Measurements from ENCODE around the gene TMEM60.

The TMEM60 gene

GRCh38 chr7:77752016-77752415 lies 46.2 kb downstream of the TMEM60 start:
- DNase-seq (ENCODE audit: low read depth), result no peak
- no peak for TF ChIP-seq CTCF (conservative IDR thresholded peaks at IDR 0.05; ENCODE audit: low read depth, low read length)
- no peak overlapping the region for H3K4me3 ChIP-seq (ENCODE audit: low read depth, low read length)

- H3K4me3 ChIP-seq (ENCODE audit: low read depth, low read length), result no peak overlapping the region
- DNase-seq (ENCODE audit: low read depth), result no peak
- no peak for TF ChIP-seq CTCF (conservative IDR thresholded peaks at IDR 0.05; ENCODE audit: low read depth, low read length)
These were observed 50.5 kb downstream of the TMEM60 start for GRCh38 chr7:77747718-77748117.

- no peak for DNase-seq (ENCODE audit: low read depth)
- H3K4me3 ChIP-seq (ENCODE audit: low read depth, low read length), result no peak overlapping the region
- TF ChIP-seq CTCF (conservative IDR thresholded peaks at IDR 0.05; ENCODE audit: low read depth, low read length), result no peak
These were observed 51.1 kb downstream of the TMEM60 start for GRCh38 chr7:77747178-77747577.

- DNase-seq (ENCODE audit: low read depth), result no peak
- no peak for TF ChIP-seq CTCF (conservative IDR thresholded peaks at IDR 0.05; ENCODE audit: low read depth, low read length)
- H3K4me3 ChIP-seq (ENCODE audit: low read depth, low read length), result no peak overlapping the region
These were observed 51.4 kb downstream of the TMEM60 start for GRCh38 chr7:77746824-77747165.

- no peak for DNase-seq (ENCODE audit: low read depth)
- no peak for TF ChIP-seq CTCF (conservative IDR thresholded peaks at IDR 0.05; ENCODE audit: low read depth, low read length)
- H3K4me3 ChIP-seq (ENCODE audit: low read depth, low read length), result no peak overlapping the region
These were observed 51.9 kb downstream of the TMEM60 start for GRCh38 chr7:77746164-77746823.

GRCh38 chr7:77745746-77746145 lies 52.5 kb downstream of the TMEM60 start:
- no peak for TF ChIP-seq CTCF (conservative IDR thresholded peaks at IDR 0.05; ENCODE audit: low read depth, low read length)
- no peak overlapping the region for H3K4me3 ChIP-seq (ENCODE audit: low read depth, low read length)
- DNase-seq (ENCODE audit: low read depth), result no peak
